Tibial artery (tissue), 4 donors: ENCODE data around the gene CFAP58.

Source experiments
- DNase-seq, 2 donors: peaks; one replicate each; pipeline ENCODE4 v3.0.0-alpha.2; 2019
- H3K27ac ChIP-seq, 2 donors: fragments of 200-600 bp; sonication (generic) in 1 of 2; 1 replicate in 1 of 2; 2 replicates in 1 of 2; pipeline ENCODE4 v1.5.1; 2018 to 2019; ENCODE audit warnings: mild to moderate bottlenecking in 1 of 2
- H3K27me3 ChIP-seq, 2 donors: fragments of 200-600 bp; sonication (generic) in 1 of 2; one replicate each; pipeline versions ENCODE4 v1.5.1 to v1.6.0; 2016 to 2019
- H3K36me3 ChIP-seq, 3 donors: fragments of 200-600 bp; sonication (generic) in 2 of 3; one replicate each; pipeline ENCODE4 v1.5.1; 2016 to 2019; ENCODE audit warnings: mild to moderate bottlenecking in 2 of 3
- H3K4me1 ChIP-seq, 4 donors: fragments of 200-600 bp; sonication (generic) in 2 of 4; 1 replicate in 3 of 4; 2 replicates in 1 of 4; pipeline ENCODE4 v1.5.1; 2016 to 2019
- H3K4me3 ChIP-seq, 2 donors: fragments of 200-600 bp; sonication (generic) in 1 of 2; 1 replicate in 1 of 2; 2 replicates in 1 of 2; pipeline ENCODE4 v1.5.1; 2018 to 2019; ENCODE audit warnings: mild to moderate bottlenecking in 2 of 2
- H3K9me3 ChIP-seq, 3 donors: fragments of 200-600 bp; sonication (generic) in 1 of 3; one replicate each; pipeline ENCODE4 v1.5.1; 2016 to 2019
- CTCF ChIP-seq, 2 experiments: fragments of 200-600 bp in 1 of 2; fragments of 450-650 bp in 1 of 2; IDR thresholded peaks; one replicate each; pipeline ENCODE4 v1.5.1; 2017 to 2019; ENCODE audit warnings: antibody characterized with exemption in 2 of 2, mild to moderate bottlenecking in 1 of 2, moderate library complexity in 1 of 2
- intact Hi-C: fragments of 100-400 bp; cut with DNase I; formaldehyde crosslinking; loops from one replicate; pipeline ENCODE4 v1.15.0; 2023; ENCODE audit warnings: low total_unique reads

CFAP58 gene

GRCh38 chr10:104344219-104344618 is 9.4 kb upstream of the CFAP58 start:
- Histone ChIP-seq H3K27me3 (no peaks in the 10 kb centered on the region), H3K4me1 (peaks cover 0 to 20% (median 9%) of the 10 kb centered on the region in 4 donors), H3K4me3 (no peak overlapping the region), H3K36me3 (no peaks in the 10 kb centered on the region), H3K9me3 (no peaks in the 10 kb centered on the region), H3K27ac (no peak overlapping the region)
- intact Hi-C loops, result no loop called here
- TF ChIP-seq CTCF (IDR thresholded peaks at IDR 0.05), result no peak
- no peak for DNase-seq

- H3K4me1 ChIP-seq, result peaks cover 0 to 15% (median 5%) of the 10 kb centered on the region in 4 donors
- no peaks in the 10 kb centered on the region for H3K9me3 ChIP-seq
- TF ChIP-seq CTCF (IDR thresholded peaks at IDR 0.05), result no peak
- no peak for DNase-seq
- no peaks in the 10 kb centered on the region for H3K27me3 ChIP-seq
- no peak overlapping the region for H3K4me3 ChIP-seq
- intact Hi-C loops, result no loop called here
- no peaks in the 10 kb centered on the region for H3K36me3 ChIP-seq
- no peak overlapping the region for H3K27ac ChIP-seq
Measured at GRCh38 chr10:104345515-104345914, 8.1 kb upstream of the CFAP58 start.

GRCh38 chr10:104345941-104346340 is 7.7 kb upstream of the CFAP58 start:
- TF ChIP-seq CTCF (IDR thresholded peaks at IDR 0.05), result no peak
- H3K27ac ChIP-seq, result no peak overlapping the region
- H3K4me1 ChIP-seq, result peaks cover 0 to 13% (median 4%) of the 10 kb centered on the region in 4 donors
- H3K4me3 ChIP-seq, result no peak overlapping the region
- H3K9me3 ChIP-seq, result no peaks in the 10 kb centered on the region
- DNase-seq, result no peak
- intact Hi-C loops, result no loop called here
- H3K27me3 ChIP-seq, result no peaks in the 10 kb centered on the region
- no peaks in the 10 kb centered on the region for H3K36me3 ChIP-seq

- no peak for TF ChIP-seq CTCF (IDR thresholded peaks at IDR 0.05)
- no peak for DNase-seq
- no peaks in the 10 kb centered on the region for H3K27me3 ChIP-seq
- peaks cover 0 to 13% (median 4%) of the 10 kb centered on the region in 4 donors for H3K4me1 ChIP-seq
- H3K4me3 ChIP-seq, result no peak overlapping the region
- no peaks in the 10 kb centered on the region for H3K36me3 ChIP-seq
- intact Hi-C loops, result no loop called here
- no peak overlapping the region for H3K27ac ChIP-seq
- H3K9me3 ChIP-seq, result no peaks in the 10 kb centered on the region
Measured at GRCh38 chr10:104347295-104348045, 6.2 kb upstream of the CFAP58 start.

GRCh38 chr10:104348601-104349000 is 5.0 kb upstream of the CFAP58 start:
- Histone ChIP-seq H3K4me3 (no peak overlapping the region), H3K27me3 (no peaks in the 10 kb centered on the region), H3K9me3 (no peaks in the 10 kb centered on the region), H3K4me1 (peaks cover 0 to 16% (median 8%) of the 10 kb centered on the region in 4 donors), H3K27ac (no peak overlapping the region), H3K36me3 (no peaks in the 10 kb centered on the region)
- no peak for DNase-seq
- TF ChIP-seq CTCF (IDR thresholded peaks at IDR 0.05), result no peak
- intact Hi-C loops, result no loop called here
